ENCODE data around the gene CD79B. TPM values are rescaled to one million over a fixed set of nuclear protein-coding genes. Genes with fewer than 3 reads are reported as not detected.
"Not testable (repeated sequence)": the region's sequence is repeated elsewhere in the genome, so short reads cannot be mapped to it uniquely, and the experiment has no call there.

The CD79B gene
- total and polyA plus RNA-seq, 2 of the 8 experiments (the other 6 are each of a cell fraction or from before 2014, with no cell fraction given): 1.5 to 3.9 TPM

DNA sequence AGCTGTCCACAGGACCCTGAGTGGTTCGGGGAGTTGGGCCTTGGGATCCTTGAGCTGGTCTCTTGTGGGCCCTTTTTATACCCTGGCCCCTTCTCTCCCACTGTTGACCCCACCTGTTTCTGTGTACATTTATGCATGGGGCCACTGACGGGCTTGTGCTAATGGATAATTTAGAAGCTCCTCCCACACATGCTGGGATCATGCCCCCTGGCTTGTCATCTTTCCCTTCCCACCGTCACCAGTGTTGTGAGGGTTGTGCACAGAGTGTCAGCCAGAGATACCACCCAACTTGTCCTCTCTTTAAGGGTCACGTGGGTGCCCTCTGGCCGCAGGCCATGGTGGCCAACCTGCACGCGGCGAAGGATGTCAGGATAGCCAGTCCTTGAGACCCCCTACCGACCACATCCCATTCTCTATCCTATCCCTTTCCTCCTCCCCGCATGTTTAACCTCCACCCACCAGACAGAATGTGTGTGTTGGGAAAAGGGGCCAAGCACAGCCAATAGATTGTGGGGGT lies 13.3 kb downstream of the CD79B start, which contains the start of gene GH1:
TSS of gene GH1 (minus strand) at position 51 of the 517 bp plus-strand sequence. CDS start 63 bp downstream, outside the sequence.
- H4K91ac ChIP-seq (replicated peaks; ENCODE audit: insufficient read length, low read length); H2BK5ac ChIP-seq (ENCODE audit: low read depth, low read length); H3K23ac ChIP-seq (ENCODE audit: insufficient read length); H2BK15ac ChIP-seq (ENCODE audit: low read length); H3K9ac ChIP-seq (replicated peaks in 1 of 4; ENCODE audit: extremely low read depth in 1 of 4, low read depth in 3 of 4, low read length in 3 of 4); H3K79me2 ChIP-seq (ENCODE audit: control insufficient read depth in 1 of 2, insufficient read depth in 2 of 2, low read length in 2 of 2); H2AK5ac ChIP-seq (ENCODE audit: low read depth, low read length); H3K18ac ChIP-seq (ENCODE audit: extremely low read depth, low read length); H3K79me1 ChIP-seq (ENCODE audit: low read depth, low read length); H3K9me3 ChIP-seq (ENCODE audit: insufficient read depth in 2 of 2, low read depth in 1 of 2, low read length in 1 of 2); H3K14ac ChIP-seq (ENCODE audit: insufficient read length); DNase-seq (ENCODE audit: low read depth in 1 of 2, low spot score in 2 of 2); FAIRE-seq; H4K20me1 ChIP-seq (replicated peaks in 1 of 2; ENCODE audit: control insufficient read depth in 1 of 2, insufficient read depth in 2 of 2, low read length in 2 of 2); H3K27me3 ChIP-seq (replicated peaks in 1 of 4; ENCODE audit: control insufficient read depth in 3 of 4, extremely low read depth in 1 of 4, insufficient read depth in 3 of 4, low read length in 3 of 4); H3K27ac ChIP-seq (ENCODE audit: low read depth, low read length); H3K4me1 ChIP-seq (replicated peaks in 1 of 4; ENCODE audit: control insufficient read depth in 3 of 4, insufficient read depth in 4 of 4, low read length in 3 of 4); H3K23me2 ChIP-seq (ENCODE audit: low read depth, low read length); H2BK20ac ChIP-seq (ENCODE audit: low read length); H3K36me3 ChIP-seq (ENCODE audit: control insufficient read depth in 2 of 4, insufficient read depth in 4 of 4, low read length in 3 of 4); H3K56ac ChIP-seq (replicated peaks; ENCODE audit: insufficient read length, low read depth, low read length); H3K4ac ChIP-seq (replicated peaks; ENCODE audit: insufficient read length, low read depth, low read length): not testable (repeated sequence)
- H4K8ac ChIP-seq (ENCODE audit: extremely low read depth, insufficient read depth, low read length): peak within 1 kb of the TSS; percentile 71; the same call in 1 of the 2 replicates
- peak within 1 kb of the TSS in 1 of 4 experiments; percentile 39; a peak in 3 of 8 replicates for H3K4me3 ChIP-seq (ENCODE audit: extremely low read depth in 1 of 4, insufficient read depth in 2 of 4, low read depth in 3 of 4, low read length in 4 of 4)
- CTCF ChIA-PET (ENCODE audit: partially characterized antibody): interaction anchor here (0.7 to 11.2 kb wide), 50 partner anchors 8 to 316 kb away, joined by 3 to 270 read pairs (median 8); partner anchors contain the start of genes CD79B, CSHL1, GH2 and ICAM2
- WGBS, 2 experiments (ENCODE audit: extremely low coverage in 1 of 2, insufficient coverage in 1 of 2, insufficient read length in 1 of 2, insufficient replicate concordance in 2 of 2, low coverage in 1 of 2, low lambda C conversion rate in 2 of 2, missing lambda C conversion rate in 1 of 2): 63% methylated on average over 9 of the region's 10 CpGs; no CpG with 5 or more reads in 1 of the 2 experiments
- H3K4me2 ChIP-seq (ENCODE audit: insufficient read depth in 1 of 2, low read depth in 2 of 2, low read length in 2 of 2): peak within 1 kb of the TSS; percentile 42 to 58
- peak within 1 kb of the TSS; percentile 89 for H2AFZ ChIP-seq (ENCODE audit: low read length)
- peak within 1 kb of the TSS; percentile 75; the same call in 1 of the 2 replicates for H2BK12ac ChIP-seq (ENCODE audit: low read depth, low read length)
- peak within 1 kb of the TSS; percentile 0 for H4K5ac ChIP-seq (ENCODE audit: insufficient read length, low read depth, low read length)
- peak within 1 kb of the TSS; percentile 43 for H2BK120ac ChIP-seq (replicated peaks; ENCODE audit: low read depth, low read length)
- POLR2A ChIA-PET (ENCODE audit: partially characterized antibody): interaction anchor here (0.8 to 2.5 kb wide), 7 partner anchors 16 to 586 kb away, joined by 3 to 13 read pairs (median 4); no protein-coding TSS in a partner anchor
